ENCODE results near the gene EXOC1L. TPM values are rescaled to one million over a fixed set of nuclear protein-coding genes. Genes with fewer than 3 reads are reported as not detected.

EXOC1L gene
- total and polyA plus RNA-seq, 2 donors (not counting 1 experiment from before 2014, with no cell fraction given): not detected

- no peaks in the 10 kb centered on the region for H3K27me3 ChIP-seq (replicated peaks in 1 of 4; ENCODE audit: control extremely low read depth in 1 of 4, control insufficient read depth in 3 of 4, insufficient read depth in 4 of 4, low read length in 3 of 4)
- H3K9ac ChIP-seq (ENCODE audit: low read length): no peak overlapping the region
- no peaks in the 10 kb centered on the region for H3K9me3 ChIP-seq (ENCODE audit: control extremely low read depth in 1 of 3, control insufficient read depth in 2 of 3, insufficient read depth in 1 of 3, low read length in 2 of 3)
- no peak overlapping the region for H3K4me2 ChIP-seq (replicated peaks; ENCODE audit: low read depth, low read length, poor library complexity, severe bottlenecking)
- H2AFZ ChIP-seq (ENCODE audit: insufficient read depth, low read depth, low read length, poor library complexity, severe bottlenecking): no peak overlapping the region
- H3K36me3 ChIP-seq (replicated peaks in 1 of 2; ENCODE audit: control extremely low read depth in 1 of 2, control insufficient read depth in 1 of 2, extremely low read depth in 1 of 2, insufficient read depth in 2 of 2, low read length in 1 of 2): peaks cover 4 to 54% of the 10 kb centered on the region in 2 experiments
- ChIA-PET POLR2A (no interaction called here), CTCF (interaction anchor here (2.7 kb wide), 1 partner anchor 9 kb away, joined by 15 read pairs; no protein-coding TSS in a partner anchor)
- Mint-ChIP-seq H3K4me1 (no peaks in the 10 kb centered on the region), H3K9me3 (ENCODE audit: insufficient read depth) (no peaks in the 10 kb centered on the region), H3K27ac (no peak overlapping the region), H3K27me3 (no peaks in the 10 kb centered on the region), H3K4me3 (no peak overlapping the region)
- H3K4me3 ChIP-seq (ENCODE audit: control extremely low read depth in 1 of 5, extremely low read depth in 1 of 5, insufficient read depth in 1 of 5, low read depth in 2 of 5, low read length in 4 of 5): no peak overlapping the region
- TF ChIP-seq EZH2 (IDR thresholded peaks at IDR 0.05; ENCODE audit: borderline replicate concordance, insufficient read depth, low read depth, low read length, poor library complexity, severe bottlenecking): no peak
- TF ChIP-seq, protein P1, sequence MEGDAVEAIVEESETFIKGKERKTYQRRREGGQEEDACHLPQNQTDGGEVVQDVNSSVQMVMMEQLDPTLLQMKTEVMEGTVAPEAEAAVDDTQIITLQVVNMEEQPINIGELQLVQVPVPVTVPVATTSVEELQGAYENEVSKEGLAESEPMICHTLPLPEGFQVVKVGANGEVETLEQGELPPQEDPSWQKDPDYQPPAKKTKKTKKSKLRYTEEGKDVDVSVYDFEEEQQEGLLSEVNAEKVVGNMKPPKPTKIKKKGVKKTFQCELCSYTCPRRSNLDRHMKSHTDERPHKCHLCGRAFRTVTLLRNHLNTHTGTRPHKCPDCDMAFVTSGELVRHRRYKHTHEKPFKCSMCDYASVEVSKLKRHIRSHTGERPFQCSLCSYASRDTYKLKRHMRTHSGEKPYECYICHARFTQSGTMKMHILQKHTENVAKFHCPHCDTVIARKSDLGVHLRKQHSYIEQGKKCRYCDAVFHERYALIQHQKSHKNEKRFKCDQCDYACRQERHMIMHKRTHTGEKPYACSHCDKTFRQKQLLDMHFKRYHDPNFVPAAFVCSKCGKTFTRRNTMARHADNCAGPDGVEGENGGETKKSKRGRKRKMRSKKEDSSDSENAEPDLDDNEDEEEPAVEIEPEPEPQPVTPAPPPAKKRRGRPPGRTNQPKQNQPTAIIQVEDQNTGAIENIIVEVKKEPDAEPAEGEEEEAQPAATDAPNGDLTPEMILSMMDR (IDR thresholded peaks at IDR 0.05): no peak
- ATAC-seq (ENCODE audit: low read depth): no peak
- no peak overlapping the region for H3K27ac ChIP-seq (ENCODE audit: low read length in 2 of 2)
- no peaks in the 10 kb centered on the region for H3K4me1 ChIP-seq (ENCODE audit: control insufficient read depth in 2 of 2, insufficient read depth in 2 of 2, low read length in 2 of 2)
- H4K20me1 ChIP-seq (ENCODE audit: control insufficient read depth, insufficient read depth, low read length, poor library complexity, severe bottlenecking): no peaks in the 10 kb centered on the region
- no peak for DNase-seq
- no peaks in the 10 kb centered on the region for H3K79me2 ChIP-seq (ENCODE audit: control insufficient read depth, insufficient read depth, low read length)
- intact Hi-C loops (cut with micrococcal nuclease): no loop called here
Observed at GRCh38 chr4:55876387-55876786, 56.8 kb downstream of the EXOC1L start.

DNA sequence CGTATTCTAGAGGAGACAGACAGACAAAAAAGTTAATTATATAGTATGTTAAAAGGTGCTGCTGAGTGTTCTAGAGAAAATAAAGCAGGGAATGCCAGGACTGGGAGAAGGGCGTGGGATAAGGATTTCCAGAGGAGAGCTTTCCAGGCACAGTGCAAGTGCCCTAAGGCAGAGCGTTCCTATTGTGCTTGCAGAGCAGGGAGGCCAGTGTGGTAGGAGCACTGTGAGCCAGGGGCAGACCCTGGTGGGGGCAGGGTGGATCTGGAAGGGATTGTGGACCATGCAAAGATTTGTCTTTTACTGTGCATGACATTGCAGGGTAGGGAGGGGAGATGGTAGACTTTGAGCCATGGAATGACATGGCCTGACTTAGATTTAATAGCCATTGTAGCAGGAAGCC lies 59.6 kb downstream of the EXOC1L start:
- H4K20me1 ChIP-seq (ENCODE audit: control insufficient read depth, insufficient read depth, low read length, poor library complexity, severe bottlenecking): no peaks in the 10 kb centered on the region
- intact Hi-C loops (cut with micrococcal nuclease): no loop called here
- no peak for ATAC-seq (ENCODE audit: low read depth)
- no peak overlapping the region for H3K27ac Mint-ChIP-seq
- no peak for DNase-seq
- H2AFZ ChIP-seq (ENCODE audit: insufficient read depth, low read depth, low read length, poor library complexity, severe bottlenecking): no peak overlapping the region
- H3K9me3 Mint-ChIP-seq (ENCODE audit: insufficient read depth): no peaks in the 10 kb centered on the region
- 100% methylated on average over 3 of the region's 3 CpGs for WGBS (ENCODE audit: insufficient coverage)
- no peak overlapping the region for H3K4me3 ChIP-seq (ENCODE audit: control extremely low read depth in 1 of 5, extremely low read depth in 1 of 5, insufficient read depth in 1 of 5, low read depth in 2 of 5, low read length in 4 of 5)
- no peak overlapping the region for H3K4me2 ChIP-seq (replicated peaks; ENCODE audit: low read depth, low read length, poor library complexity, severe bottlenecking)
- no peaks in the 10 kb centered on the region for H3K27me3 ChIP-seq (replicated peaks in 1 of 4; ENCODE audit: control extremely low read depth in 1 of 4, control insufficient read depth in 3 of 4, insufficient read depth in 4 of 4, low read length in 3 of 4)
- H3K27ac ChIP-seq (ENCODE audit: low read length in 2 of 2): no peak overlapping the region
- POLR2A ChIA-PET: no interaction called here
- H3K4me1 ChIP-seq (ENCODE audit: control insufficient read depth in 2 of 2, insufficient read depth in 2 of 2, low read length in 2 of 2): no peaks in the 10 kb centered on the region
- no peaks in the 10 kb centered on the region for H3K9me3 ChIP-seq (ENCODE audit: control extremely low read depth in 1 of 3, control insufficient read depth in 2 of 3, insufficient read depth in 1 of 3, low read length in 2 of 3)
- H3K27me3 Mint-ChIP-seq: no peaks in the 10 kb centered on the region
- CTCF ChIA-PET: interaction anchor here (1.2 kb wide), 1 partner anchor 47 kb away, joined by 4 read pairs; no protein-coding TSS in a partner anchor
- no peaks in the 10 kb centered on the region for H3K79me2 ChIP-seq (ENCODE audit: control insufficient read depth, insufficient read depth, low read length)
- H3K4me3 Mint-ChIP-seq: no peak overlapping the region
- peaks cover 0 to 50% of the 10 kb centered on the region in 2 experiments for H3K36me3 ChIP-seq (replicated peaks in 1 of 2; ENCODE audit: control extremely low read depth in 1 of 2, control insufficient read depth in 1 of 2, extremely low read depth in 1 of 2, insufficient read depth in 2 of 2, low read length in 1 of 2)
- no peak for TF ChIP-seq EZH2 (IDR thresholded peaks at IDR 0.05; ENCODE audit: borderline replicate concordance, insufficient read depth, low read depth, low read length, poor library complexity, severe bottlenecking)
- TF ChIP-seq, protein P1 (IDR thresholded peaks at IDR 0.05): no peak
- no peaks in the 10 kb centered on the region for H3K4me1 Mint-ChIP-seq
- no peak overlapping the region for H3K9ac ChIP-seq (ENCODE audit: low read length)
